ENCODE results near the gene GATB. TPM values are rescaled to one million over a fixed set of nuclear protein-coding genes. Genes with fewer than 3 reads are reported as not detected.

The GATB gene
- total and polyA plus RNA-seq, 2 of the 4 experiments (the other 2 are of a cell fraction): 18.7 to 20.3 TPM

- intact Hi-C loops (cut with micrococcal nuclease) (no loop called here), in situ Hi-C loops (cut with MboI; ENCODE audit: low sequenced_read_pairs) (no loop called here), dilution Hi-C loops (cut with HindIII; ENCODE audit: low sequenced_read_pairs, unreplicated experiment) (no loop called here)
- H3K4me3 ChIP-seq (ENCODE audit: insufficient read depth, low read depth, low read length): no peak overlapping the region
- H3K27ac ChIP-seq (ENCODE audit: insufficient read depth, low read length): no peak overlapping the region
- no peak overlapping the region for H3K4ac ChIP-seq (ENCODE audit: low read depth, low read length)
- no peak overlapping the region for H2AFZ ChIP-seq (replicated peaks; ENCODE audit: low read length, poor library complexity)
- no peak overlapping the region for H2BK5ac ChIP-seq (ENCODE audit: low read depth, low read length, poor library complexity, severe bottlenecking)
- no TSS peak for BruUV-seq (replicated peaks)
- WGBS, 2 experiments (ENCODE audit: extremely low coverage in 2 of 2, insufficient read length in 1 of 2): 60% methylated on average over 1 of the region's 15 CpGs; no CpG with 5 or more reads in 1 of the 2 experiments
- H3K23ac ChIP-seq (ENCODE audit: low read depth, low read length): no peak overlapping the region
- no peak overlapping the region for H3K9ac ChIP-seq (ENCODE audit: low read depth, low read length)
- H4K20me1 ChIP-seq (ENCODE audit: insufficient read depth, low read length): no peaks in the 10 kb centered on the region
- no peak overlapping the region for H3K18ac ChIP-seq (ENCODE audit: low read depth, low read length)
- no peak overlapping the region for H2BK120ac ChIP-seq (ENCODE audit: low read depth, low read length)
- H2BK20ac ChIP-seq (ENCODE audit: low read depth, low read length): no peak overlapping the region
- H3K56ac ChIP-seq (ENCODE audit: extremely low read depth, insufficient read depth, low read length): no peak overlapping the region
- DNase-seq (peak; percentile 44), ATAC-seq (ENCODE audit: low read depth) (peak; percentile 71; the same call in 1 of the 2 replicates)
- no peaks in the 10 kb centered on the region for H3K4me1 ChIP-seq (ENCODE audit: control insufficient read depth, insufficient read depth, low read length)
- H4K91ac ChIP-seq (ENCODE audit: insufficient read depth, low read depth, low read length): no peak overlapping the region
- ChIA-PET POLR2A (ENCODE audit: unreplicated experiment) (no interaction called here), CTCF (interaction anchor here (0.8 to 1.0 kb wide), 2 partner anchors 8 to 12 kb away, joined by 3 read pairs; no protein-coding TSS in a partner anchor)
- H3K4me2 ChIP-seq (ENCODE audit: low read depth, low read length): no peak overlapping the region
- H3K36me3 ChIP-seq (ENCODE audit: control insufficient read depth, insufficient read depth, low read length): no peaks in the 10 kb centered on the region
- H3K9me1 ChIP-seq (ENCODE audit: insufficient read depth, low read length): no peaks in the 10 kb centered on the region; the same call in 1 of the 2 replicates
- no peaks in the 10 kb centered on the region for H3K9me3 ChIP-seq (ENCODE audit: control insufficient read depth, insufficient read depth, low read length)
- H3K79me1 ChIP-seq (ENCODE audit: low read depth in 1 of 2, low read length in 2 of 2): no peaks in the 10 kb centered on the region
- no peak overlapping the region for H2AK9ac ChIP-seq (replicated peaks; ENCODE audit: low read depth, low read length, poor library complexity)
- no peak overlapping the region for H2AK5ac ChIP-seq (ENCODE audit: low read depth, low read length)
- no peak overlapping the region for H2BK15ac ChIP-seq (ENCODE audit: low read depth, low read length)
- H4K5ac ChIP-seq (ENCODE audit: low read depth, low read length): no peak overlapping the region
- TF ChIP-seq FOS (IDR thresholded peaks at IDR 0.05; ENCODE audit: low read depth, low read length) (no peak), POLR2A (IDR thresholded peaks at IDR 0.05; ENCODE audit: low read depth, low read length) (no peak), RFX5 (IDR thresholded peaks at IDR 0.05; ENCODE audit: low read depth, low read length) (no peak), BHLHE40 (IDR thresholded peaks at IDR 0.05; ENCODE audit: low read depth, low read length) (peak; percentile 74; the same call in 1 of the 2 replicates), RCOR1 (IDR thresholded peaks at IDR 0.05; ENCODE audit: insufficient replicate concordance, low read length) (no peak), MXI1 (IDR thresholded peaks at IDR 0.05; ENCODE audit: borderline replicate concordance, low read depth, low read length) (no peak), MAFK (IDR thresholded peaks at IDR 0.05; ENCODE audit: low read depth, low read length) (no peak), USF2 (IDR thresholded peaks at IDR 0.05; ENCODE audit: low read depth, low read length) (no peak), CEBPB (IDR thresholded peaks at IDR 0.05; ENCODE audit: low read depth, low read length) (no peak), CHD1 (IDR thresholded peaks at IDR 0.05; ENCODE audit: low read depth, low read length) (no peak), CTCF (conservative IDR thresholded peaks at IDR 0.05; ENCODE audit: low read depth, low read length) (peak; percentile 67), RAD21 (IDR thresholded peaks at IDR 0.05; ENCODE audit: low read length) (peak; percentile 44), SMC3 (IDR thresholded peaks at IDR 0.05; ENCODE audit: low read depth, low read length) (0 out of 2 replicates have a peak, but pooled peaks have one; percentile 23)
- no peak overlapping the region for H3K14ac ChIP-seq (replicated peaks; ENCODE audit: low read depth, low read length)
- peaks cover 4% of the 10 kb centered on the region; the same call in 1 of the 2 replicates for H3K27me3 ChIP-seq (ENCODE audit: control insufficient read depth, insufficient read depth, low read length)
- no peak overlapping the region for H4K8ac ChIP-seq (ENCODE audit: low read depth in 2 of 2, low read length in 2 of 2)
Measured at GRCh38 chr4:151801547-151802516, 41.0 kb upstream of the GATB start.

Data from IMR-90 (cell line).